LNCaP clone FGC (cell line): ENCODE data around the gene SLC6A6.

Experiments used
- DNase-seq: peaks from one replicate; pipeline ENCODE4 v3.0.0-alpha.2; 2011; ENCODE audit warnings: low read depth
- H3K4me3 ChIP-seq: 2 replicates; pipeline ENCODE4 v1.5.1; 2011; ENCODE audit warnings: mild to moderate bottlenecking, low read depth, low read length, control low read depth
- TF ChIP-seq, protein P1 (sequence below): IDR thresholded peaks from 2 replicates; pipeline ENCODE4 v1.5.1; 2012; ENCODE audit warnings: mild to moderate bottlenecking; ENCODE audit not compliant: control insufficient read depth, insufficient read depth; ENCODE audit errors: extremely low read depth

The SLC6A6 gene

DNA sequence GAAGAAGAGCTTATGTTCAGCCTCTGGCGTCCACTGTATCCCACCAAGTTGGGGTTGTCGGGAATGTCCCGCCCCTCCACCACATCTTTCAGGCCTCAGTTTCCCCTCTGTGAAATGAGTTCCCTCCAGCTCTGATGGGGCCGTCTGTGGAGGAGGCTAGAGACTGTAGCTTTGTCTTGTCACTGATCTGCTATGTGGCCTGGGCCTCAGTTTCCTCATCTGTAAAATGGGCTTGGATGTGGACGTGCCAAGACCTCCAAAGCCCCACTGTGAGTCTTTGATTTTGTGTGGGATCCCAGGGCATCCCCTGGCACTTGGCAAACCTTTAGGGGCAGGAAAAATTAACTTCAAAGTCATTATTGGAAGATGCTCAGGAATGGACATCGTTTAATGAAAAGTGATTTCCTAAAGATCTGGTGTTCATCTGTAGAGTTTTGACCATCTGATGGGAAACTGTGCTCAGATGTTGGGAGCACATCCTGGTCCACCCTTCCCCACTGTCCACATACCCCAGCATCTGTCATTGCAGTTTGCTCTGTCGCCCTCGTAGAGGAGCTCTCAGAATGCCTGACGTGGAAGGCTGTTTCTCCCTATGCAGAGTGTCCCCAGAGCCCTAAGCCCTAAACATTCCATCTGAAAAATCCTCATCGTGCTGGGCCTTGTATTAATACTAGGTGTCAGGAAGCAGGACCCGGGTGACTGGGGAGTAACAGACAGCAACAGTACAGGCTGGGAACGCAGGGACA is 28.5 kb downstream of the SLC6A6 start:
- DNase-seq = no peak
- TF ChIP-seq, protein P1, sequence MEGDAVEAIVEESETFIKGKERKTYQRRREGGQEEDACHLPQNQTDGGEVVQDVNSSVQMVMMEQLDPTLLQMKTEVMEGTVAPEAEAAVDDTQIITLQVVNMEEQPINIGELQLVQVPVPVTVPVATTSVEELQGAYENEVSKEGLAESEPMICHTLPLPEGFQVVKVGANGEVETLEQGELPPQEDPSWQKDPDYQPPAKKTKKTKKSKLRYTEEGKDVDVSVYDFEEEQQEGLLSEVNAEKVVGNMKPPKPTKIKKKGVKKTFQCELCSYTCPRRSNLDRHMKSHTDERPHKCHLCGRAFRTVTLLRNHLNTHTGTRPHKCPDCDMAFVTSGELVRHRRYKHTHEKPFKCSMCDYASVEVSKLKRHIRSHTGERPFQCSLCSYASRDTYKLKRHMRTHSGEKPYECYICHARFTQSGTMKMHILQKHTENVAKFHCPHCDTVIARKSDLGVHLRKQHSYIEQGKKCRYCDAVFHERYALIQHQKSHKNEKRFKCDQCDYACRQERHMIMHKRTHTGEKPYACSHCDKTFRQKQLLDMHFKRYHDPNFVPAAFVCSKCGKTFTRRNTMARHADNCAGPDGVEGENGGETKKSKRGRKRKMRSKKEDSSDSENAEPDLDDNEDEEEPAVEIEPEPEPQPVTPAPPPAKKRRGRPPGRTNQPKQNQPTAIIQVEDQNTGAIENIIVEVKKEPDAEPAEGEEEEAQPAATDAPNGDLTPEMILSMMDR = no peak
- H3K4me3 ChIP-seq = no peak overlapping the region

DNA sequence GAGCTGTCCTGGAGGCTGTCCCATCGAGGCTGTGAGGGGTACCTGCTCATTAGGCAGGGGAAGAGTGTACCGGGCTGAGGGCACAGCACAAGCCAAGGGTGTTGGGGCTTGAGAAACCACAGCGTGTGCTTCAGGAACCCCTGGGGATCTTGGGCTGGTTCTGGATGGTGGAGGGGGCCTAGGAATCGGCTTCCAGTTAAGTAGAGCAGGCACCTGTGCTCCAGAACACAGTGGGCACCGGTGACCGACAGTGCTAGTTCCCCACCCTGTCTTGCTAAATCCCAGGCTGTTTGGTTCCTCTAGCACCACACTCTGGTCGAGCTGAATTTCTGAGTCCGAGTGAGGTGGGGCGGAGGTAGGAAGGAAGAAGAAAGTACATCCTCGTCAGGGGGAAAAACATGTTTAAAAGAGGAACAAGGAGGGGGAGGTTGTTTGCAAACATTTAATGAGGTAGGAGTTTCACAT is 29.1 kb downstream of the SLC6A6 start:
- TF ChIP-seq, protein P1 = no peak
- no peak for DNase-seq
- H3K4me3 ChIP-seq = no peak overlapping the region

DNA sequence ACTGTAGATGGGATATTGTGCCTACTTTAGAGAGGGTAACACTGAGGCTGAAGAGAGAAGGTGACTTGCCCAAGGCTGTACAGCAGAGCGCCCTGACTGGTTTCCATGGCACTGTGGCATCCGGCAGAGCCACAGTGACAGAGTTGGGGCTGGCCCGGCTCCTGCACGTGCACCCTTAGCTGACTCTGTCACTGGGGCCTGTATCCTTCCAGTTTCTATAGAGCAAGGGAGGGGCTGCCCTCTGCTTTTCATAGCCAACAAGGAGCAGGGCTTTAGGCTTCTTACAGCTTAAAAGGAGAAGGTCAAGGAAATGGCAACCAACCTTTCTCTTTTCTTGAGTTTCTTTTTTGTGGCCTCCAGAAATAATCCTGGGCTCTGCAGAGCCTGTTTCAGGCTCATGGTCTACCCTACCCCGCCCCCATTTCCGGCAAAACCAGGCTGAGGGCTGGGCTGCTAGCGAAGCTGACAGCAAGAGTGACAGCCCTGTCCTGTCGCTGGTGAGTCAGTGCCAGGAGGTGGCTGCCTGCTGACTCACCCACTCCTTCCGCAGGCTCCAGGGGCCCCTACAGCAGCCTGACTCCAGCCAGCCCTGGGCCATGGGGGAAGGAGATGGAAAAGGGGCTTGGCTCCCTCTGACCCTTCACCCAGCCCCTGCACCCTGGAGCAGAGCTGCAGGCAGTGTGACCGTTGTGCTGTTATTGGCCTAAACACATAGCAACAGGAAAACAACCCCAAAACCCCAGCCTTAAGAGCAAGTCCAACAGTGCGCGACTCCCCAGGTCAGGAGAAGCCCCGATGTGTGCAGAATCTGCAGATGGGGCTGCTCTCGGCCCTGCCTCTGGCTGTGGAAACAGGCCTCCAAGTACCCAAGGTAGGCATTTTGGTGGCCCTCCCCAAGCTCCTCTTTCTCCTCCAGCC is 29.8 kb downstream of the SLC6A6 start:
- H3K4me3 ChIP-seq = no peak overlapping the region
- TF ChIP-seq, protein P1 = no peak
- DNase-seq = no peak

DNA sequence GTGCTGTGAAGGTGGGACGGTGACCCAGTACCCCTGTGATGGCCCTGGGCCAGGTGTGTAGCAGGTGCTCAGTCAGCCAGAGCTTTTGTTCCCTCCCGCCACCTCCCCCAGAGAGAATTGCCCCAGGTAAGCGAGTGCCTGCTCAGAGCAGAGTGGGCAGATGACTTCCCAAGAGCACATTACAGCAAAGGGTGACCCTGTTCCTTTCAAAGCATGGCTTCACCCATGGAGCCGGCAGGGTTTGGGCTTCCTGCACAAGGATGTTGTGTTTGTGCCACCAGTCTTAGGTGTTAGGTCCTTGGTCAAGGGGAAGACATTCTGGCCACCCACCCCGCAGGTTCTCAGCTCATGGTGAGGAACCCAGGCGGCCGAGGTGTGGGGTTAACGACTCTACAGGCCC is 30.7 kb downstream of the SLC6A6 start:
- no peak overlapping the region for H3K4me3 ChIP-seq

DNA sequence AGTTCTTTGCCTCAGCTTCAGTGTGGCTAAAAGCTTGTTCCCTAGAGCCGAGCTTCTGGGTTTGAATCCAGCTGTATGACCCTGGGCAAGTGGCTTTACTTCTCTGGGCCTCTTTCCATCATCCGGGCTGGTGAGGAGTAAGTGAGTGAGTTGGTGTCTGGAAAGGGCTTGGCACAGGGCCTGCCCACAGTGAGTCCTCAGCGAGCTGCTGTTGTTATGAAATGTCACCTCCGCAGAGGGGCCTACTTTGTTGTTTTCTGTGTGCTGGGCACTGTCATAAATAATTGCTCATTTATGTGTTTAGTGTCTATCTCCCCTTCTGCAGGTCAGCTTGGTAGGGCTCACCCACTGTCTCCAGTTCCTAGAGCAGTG is 31.7 kb downstream of the SLC6A6 start:
- H3K4me3 ChIP-seq = no peak overlapping the region
- TF ChIP-seq, protein P1 = no peak
- no peak for DNase-seq

More for the DNA sequence above, 30.7 kb downstream of the SLC6A6 start:
- TF ChIP-seq, protein P1 = no peak
- DNase-seq = no peak

DNA sequence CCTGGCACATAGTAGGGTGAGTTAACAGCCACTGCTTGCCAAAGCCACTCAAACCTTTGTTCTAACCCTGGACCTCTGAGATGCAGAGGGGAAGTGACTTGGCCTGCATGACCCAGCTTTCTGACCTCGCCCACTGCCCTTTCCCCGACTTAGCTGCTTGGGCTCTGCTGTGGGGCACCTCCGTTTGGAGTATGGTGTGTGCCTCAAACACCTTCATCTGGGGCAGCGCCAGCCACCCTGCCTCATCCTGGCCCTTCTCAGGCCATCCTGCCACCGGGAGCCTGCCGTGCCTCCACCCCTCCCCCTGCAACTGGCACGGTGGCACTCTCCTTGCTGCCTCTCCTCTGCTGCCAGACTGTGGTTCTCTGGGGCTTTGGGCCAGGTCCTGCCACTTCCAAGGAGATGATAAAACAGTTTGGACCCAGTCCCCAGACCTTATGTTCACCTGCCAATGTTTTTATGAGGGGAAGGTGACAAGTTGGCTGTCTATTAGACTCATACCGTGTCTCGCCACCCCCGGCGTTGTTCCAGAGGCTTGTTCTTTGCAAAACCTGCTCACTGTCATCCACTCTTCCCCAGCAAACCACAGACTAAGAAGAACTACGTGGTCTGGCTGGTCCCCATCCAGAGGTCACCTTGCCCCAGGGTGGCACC is 32.2 kb downstream of the SLC6A6 start:
- H3K4me3 ChIP-seq = no peak overlapping the region
- peak; percentile 94 for DNase-seq
- TF ChIP-seq, protein P1 = no peak
